H9 (cell line): ENCODE results near the gene THSD7B. TPM values are rescaled to one million over a fixed set of nuclear protein-coding genes. Genes with fewer than 3 reads are reported as not detected.

Source experiments
- DNase-seq: peaks from one replicate; pipeline ENCODE4 v3.0.0-alpha.2; 2017
- H2AFZ ChIP-seq: one replicate; pipeline ENCODE4 v1.6.1; 2013; ENCODE audit warnings: mild to moderate bottlenecking, low read length, control low read depth, moderate library complexity
- H2AK5ac ChIP-seq: 2 replicates; pipeline ENCODE4 v1.6.1; 2013; ENCODE audit warnings: low read length, control low read depth, mixed read lengths; ENCODE audit not compliant: insufficient read length
- H2BK120ac ChIP-seq: one replicate; pipeline ENCODE4 v1.6.1; 2013; ENCODE audit warnings: low read depth, mild to moderate bottlenecking, low read length, control low read depth, inconsistent platforms; ENCODE audit not compliant: poor library complexity, severe bottlenecking
- H2BK12ac ChIP-seq: 2 replicates; pipeline ENCODE4 v1.6.1; 2013; ENCODE audit warnings: low read length, control low read depth, mixed read lengths, low read depth; ENCODE audit not compliant: insufficient read length
- H2BK15ac ChIP-seq: 2 replicates; pipeline ENCODE4 v1.6.1; 2013; ENCODE audit warnings: low read depth, low read length, control low read depth
- H2BK20ac ChIP-seq: one replicate; pipeline ENCODE4 v1.6.1; 2013; ENCODE audit warnings: low read depth, mild to moderate bottlenecking, low read length, control low read depth, inconsistent platforms; ENCODE audit not compliant: poor library complexity, severe bottlenecking
- H2BK5ac ChIP-seq: 2 replicates; pipeline ENCODE4 v1.6.1; 2013; ENCODE audit warnings: low read length, control low read depth, mixed read lengths; ENCODE audit not compliant: insufficient read length
- H3K14ac ChIP-seq: 2 replicates; pipeline ENCODE4 v1.6.1; 2013; ENCODE audit warnings: low read length, control low read depth; ENCODE audit not compliant: insufficient read depth
- H3K18ac ChIP-seq: 2 replicates; pipeline ENCODE4 v1.6.1; 2013; ENCODE audit warnings: low read depth, mild to moderate bottlenecking, mixed read lengths, low read length, control low read depth; ENCODE audit not compliant: insufficient read length
- H3K23ac ChIP-seq: 2 replicates; pipeline ENCODE4 v1.6.1; 2013; ENCODE audit warnings: low read length, control low read depth, mixed read lengths, low read depth; ENCODE audit not compliant: insufficient read length
- H3K23me2 ChIP-seq: 2 replicates; pipeline ENCODE4 v1.6.1; 2013; ENCODE audit warnings: low read depth, mild to moderate bottlenecking, mixed read lengths, low read length, control low read depth; ENCODE audit not compliant: insufficient read length, poor library complexity, severe bottlenecking
- H3K27ac ChIP-seq: 2 replicates; pipeline ENCODE4 v1.5.1; 2013; ENCODE audit warnings: low read length, control low read depth, mixed read lengths, low read depth; ENCODE audit not compliant: insufficient read length
- H3K27me3 ChIP-seq: 2 replicates; pipeline ENCODE4 v1.6.1; 2013; ENCODE audit warnings: low read length, control low read depth, inconsistent platforms; ENCODE audit not compliant: insufficient read depth
- H3K4ac ChIP-seq: 2 replicates; pipeline ENCODE4 v1.6.1; 2013; ENCODE audit warnings: low read depth, mild to moderate bottlenecking, control low read depth, inconsistent platforms, low read length, moderate library complexity
- H3K4me1 ChIP-seq: 2 replicates; pipeline ENCODE4 v1.6.1; 2013; ENCODE audit warnings: low read length, control low read depth, inconsistent platforms; ENCODE audit not compliant: insufficient read depth
- H3K4me2 ChIP-seq: 2 replicates; pipeline ENCODE4 v1.6.1; 2013; ENCODE audit warnings: low read length, control low read depth, mixed read lengths; ENCODE audit not compliant: insufficient read length, insufficient read depth
- H3K56ac ChIP-seq: 2 replicates; pipeline ENCODE4 v1.6.1; 2013; ENCODE audit warnings: low read depth, mild to moderate bottlenecking, mixed read lengths, low read length, control low read depth; ENCODE audit not compliant: insufficient read length
- H3K79me1 ChIP-seq: 2 replicates; pipeline ENCODE4 v1.6.1; 2013; ENCODE audit warnings: low read depth, mild to moderate bottlenecking, moderate library complexity, low read length, control low read depth, inconsistent platforms; ENCODE audit not compliant: insufficient read depth, poor library complexity, severe bottlenecking
- H3K79me2 ChIP-seq: 2 replicates; pipeline ENCODE4 v1.6.1; 2013; ENCODE audit warnings: low read length, control low read depth, inconsistent platforms; ENCODE audit not compliant: insufficient read depth
- H3K9ac ChIP-seq: 2 replicates; pipeline ENCODE4 v1.6.1; 2013; ENCODE audit warnings: low read length, control low read depth, mixed read lengths; ENCODE audit not compliant: insufficient read length; ENCODE audit errors: extremely low read depth
- H3K9me3 ChIP-seq: one replicate; pipeline ENCODE4 v1.6.1; 2013; ENCODE audit warnings: low read depth, low read length, inconsistent platforms; ENCODE audit not compliant: control insufficient read depth
- H3T11ph ChIP-seq: one replicate; pipeline ENCODE4 v1.6.1; 2013; ENCODE audit warnings: mild to moderate bottlenecking, low read length, control low read depth, inconsistent platforms
- H4K20me1 ChIP-seq: one replicate; pipeline ENCODE4 v1.6.1; 2013; ENCODE audit not compliant: control insufficient read depth, insufficient read length, insufficient read depth
- H4K5ac ChIP-seq: 2 replicates; pipeline ENCODE4 v1.6.1; 2013; ENCODE audit warnings: low read depth, mild to moderate bottlenecking, mixed read lengths, low read length, control low read depth; ENCODE audit not compliant: insufficient read length
- H4K8ac ChIP-seq: replicated peaks from 2 replicates; pipeline ENCODE4 v1.6.1; 2013; ENCODE audit warnings: low read length, control low read depth, mixed read lengths, low read depth; ENCODE audit not compliant: insufficient read length
- H4K91ac ChIP-seq: 2 replicates; pipeline ENCODE4 v1.6.1; 2013; ENCODE audit warnings: low read depth, mild to moderate bottlenecking, moderate library complexity, mixed read lengths, low read length, control low read depth; ENCODE audit not compliant: insufficient read length
- H3K27ac Mint-ChIP-seq, 3 experiments: 2 replicates in 2 of 3; 3 replicates in 1 of 3; pipeline ENCODE4 v1.8.0; 2020 to 2021; ENCODE audit warnings: mixed read lengths in 3 of 3, mild to moderate bottlenecking in 1 of 3, moderate library complexity in 1 of 3
- H3K27me3 Mint-ChIP-seq: 2 replicates; pipeline ENCODE4 v1.8.0; 2021; ENCODE audit warnings: low read depth, mild to moderate bottlenecking, moderate library complexity, mixed read lengths
- H3K36me3 Mint-ChIP-seq, 3 experiments: 2 replicates in 2 of 3; 3 replicates in 1 of 3; pipeline ENCODE4 v1.8.0; 2020 to 2021; ENCODE audit warnings: low read depth in 3 of 3, mixed read lengths in 3 of 3; ENCODE audit not compliant: insufficient read depth in 1 of 3
- H3K4me1 Mint-ChIP-seq, 2 experiments: 2 replicates each; pipeline ENCODE4 v1.8.0; 2020; ENCODE audit warnings: mixed read lengths in 2 of 2
- H3K4me3 Mint-ChIP-seq, 2 experiments: 2 replicates in 1 of 2; 3 replicates in 1 of 2; pipeline ENCODE4 v1.8.0; 2020 to 2021; ENCODE audit warnings: mild to moderate bottlenecking in 2 of 2, mixed read lengths in 2 of 2, moderate library complexity in 1 of 2
- H3K9me3 Mint-ChIP-seq, 2 experiments: 2 replicates in 1 of 2; 3 replicates in 1 of 2; pipeline ENCODE4 v1.8.0; 2020; ENCODE audit warnings: mild to moderate bottlenecking in 2 of 2, mixed read lengths in 2 of 2, moderate library complexity in 1 of 2
- CTCF ChIP-seq: fragments of 200-600 bp; sonication (generic); conservative IDR thresholded peaks from 3 replicates; pipeline ENCODE4 v1.8.0; 2021; ENCODE audit warnings: antibody characterized with exemption, mild to moderate bottlenecking
- WGBS: extraction: QIAGEN DNeasy Blood & Tissue Kit; methylation state at CpG from one replicate; pipeline ENCODE4 v1.1.7; 2013; ENCODE audit warnings: missing lambda C conversion rate, low lambda C conversion rate, mixed read lengths; ENCODE audit not compliant: insufficient read length; ENCODE audit errors: extremely low coverage; 5-methylcytosine and 5-hydroxymethylcytosine counted together
- total RNA-seq: library from RNA; stranded (reverse); gene quantifications from 2 replicates; pipeline ENCODE4 v1.2.1, GENCODE V29; 2021

THSD7B gene
- total RNA-seq, 1 experiment from 2014 or later = 0.85 TPM

GRCh38 chr2:137050949-137051348 lies 285.6 kb downstream of the THSD7B start:
- H3K14ac ChIP-seq = no peak overlapping the region
- H3K4me1 ChIP-seq = no peaks in the 10 kb centered on the region
- no peak overlapping the region for H3T11ph ChIP-seq
- no peak overlapping the region for H2AFZ ChIP-seq
- no peak overlapping the region for H4K91ac ChIP-seq
- no peaks in the 10 kb centered on the region for H3K79me2 ChIP-seq
- no peak overlapping the region for H2BK20ac ChIP-seq
- WGBS = no CpG with 5 or more reads among the region's 2 CpGs
- no peak overlapping the region for H4K8ac ChIP-seq
- H3K9ac ChIP-seq = no peak overlapping the region
- H3K27me3 Mint-ChIP-seq = no peaks in the 10 kb centered on the region
- H3K4me1 Mint-ChIP-seq = no peaks in the 10 kb centered on the region
- no peaks in the 10 kb centered on the region for H3K27me3 ChIP-seq
- H2BK15ac ChIP-seq = no peak overlapping the region
- H3K27ac ChIP-seq = no peak overlapping the region
- H3K27ac Mint-ChIP-seq = no peak overlapping the region; a peak in 1 of 7 replicates
- H3K4ac ChIP-seq = no peak overlapping the region
- DNase-seq = no peak
- H3K56ac ChIP-seq = no peak overlapping the region
- no peak overlapping the region for H3K4me2 ChIP-seq
- no peaks in the 10 kb centered on the region for H3K79me1 ChIP-seq
- no peak overlapping the region for H2BK120ac ChIP-seq
- peak; percentile 57 for TF ChIP-seq CTCF
- no peak overlapping the region for H2BK12ac ChIP-seq
- H3K36me3 Mint-ChIP-seq = no peaks in the 10 kb centered on the region; a peak in 1 of 7 replicates
- H3K23me2 ChIP-seq = no peaks in the 10 kb centered on the region
- H3K18ac ChIP-seq = no peak overlapping the region
- H3K9me3 ChIP-seq = no peaks in the 10 kb centered on the region
- no peak overlapping the region for H3K4me3 Mint-ChIP-seq
- no peaks in the 10 kb centered on the region for H4K20me1 ChIP-seq
- H2BK5ac ChIP-seq = no peak overlapping the region
- no peak overlapping the region for H3K23ac ChIP-seq
- H3K9me3 Mint-ChIP-seq = no peaks in the 10 kb centered on the region
- H2AK5ac ChIP-seq = no peak overlapping the region
- no peak overlapping the region for H4K5ac ChIP-seq
